ENCODE results near the gene TSPAN5.

DNA sequence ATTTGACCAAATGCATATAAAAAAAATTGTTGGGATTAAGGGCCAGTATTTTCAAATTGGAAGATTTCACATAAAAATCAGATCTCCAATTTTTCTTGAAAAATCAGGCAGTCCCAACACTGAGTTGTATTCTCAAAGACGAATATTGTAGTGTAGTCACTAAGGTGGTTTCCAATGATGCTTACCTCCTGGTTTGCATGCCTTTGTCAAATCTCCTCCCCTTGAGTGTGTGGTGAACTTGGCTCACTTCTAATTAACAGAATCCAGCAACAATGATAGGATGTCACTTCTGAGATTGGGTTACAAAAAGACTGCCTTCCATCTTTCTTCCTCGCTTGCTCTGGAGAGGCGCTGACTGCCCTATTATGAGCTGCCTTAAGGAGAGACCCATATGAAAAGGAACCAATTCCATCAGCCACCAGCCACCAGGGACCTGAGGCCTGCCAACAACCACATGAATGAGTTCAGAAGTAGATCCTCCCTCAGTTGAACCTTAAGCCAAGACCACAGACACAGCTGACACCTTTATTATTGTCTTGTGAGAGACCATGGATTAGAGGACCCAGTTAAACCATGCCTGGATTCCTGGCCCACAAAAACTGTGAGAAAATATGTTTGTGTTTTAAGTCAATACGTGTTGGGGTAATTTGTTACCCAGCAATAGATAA lies 31.2 kb upstream of the TSPAN5 start:
- TF ChIP-seq, protein P1, sequence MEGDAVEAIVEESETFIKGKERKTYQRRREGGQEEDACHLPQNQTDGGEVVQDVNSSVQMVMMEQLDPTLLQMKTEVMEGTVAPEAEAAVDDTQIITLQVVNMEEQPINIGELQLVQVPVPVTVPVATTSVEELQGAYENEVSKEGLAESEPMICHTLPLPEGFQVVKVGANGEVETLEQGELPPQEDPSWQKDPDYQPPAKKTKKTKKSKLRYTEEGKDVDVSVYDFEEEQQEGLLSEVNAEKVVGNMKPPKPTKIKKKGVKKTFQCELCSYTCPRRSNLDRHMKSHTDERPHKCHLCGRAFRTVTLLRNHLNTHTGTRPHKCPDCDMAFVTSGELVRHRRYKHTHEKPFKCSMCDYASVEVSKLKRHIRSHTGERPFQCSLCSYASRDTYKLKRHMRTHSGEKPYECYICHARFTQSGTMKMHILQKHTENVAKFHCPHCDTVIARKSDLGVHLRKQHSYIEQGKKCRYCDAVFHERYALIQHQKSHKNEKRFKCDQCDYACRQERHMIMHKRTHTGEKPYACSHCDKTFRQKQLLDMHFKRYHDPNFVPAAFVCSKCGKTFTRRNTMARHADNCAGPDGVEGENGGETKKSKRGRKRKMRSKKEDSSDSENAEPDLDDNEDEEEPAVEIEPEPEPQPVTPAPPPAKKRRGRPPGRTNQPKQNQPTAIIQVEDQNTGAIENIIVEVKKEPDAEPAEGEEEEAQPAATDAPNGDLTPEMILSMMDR (tag by site-specific recombination; IDR thresholded peaks at IDR 0.05): no peak
- TF ChIP-seq MYNN (tag by site-specific recombination; IDR thresholded peaks at IDR 0.05; ENCODE audit: borderline replicate concordance) (no peak), ELK4 (IDR thresholded peaks at IDR 0.05; ENCODE audit: borderline replicate concordance, low read depth, low read length) (no peak), ZNF639 (tag by site-specific recombination; IDR thresholded peaks at IDR 0.05) (no peak), ZNF121 (tag by site-specific recombination; IDR thresholded peaks at IDR 0.05) (no peak), ZSCAN4 (tag by site-specific recombination; IDR thresholded peaks at IDR 0.05) (no peak), ZNF660 (tag by site-specific recombination; IDR thresholded peaks at IDR 0.05) (no peak), ZNF239 (tag by site-specific recombination; IDR thresholded peaks at IDR 0.05) (no peak), ZNF664 (tag by site-specific recombination; IDR thresholded peaks at IDR 0.05) (no peak)
- TF ChIP-seq, protein P2, sequence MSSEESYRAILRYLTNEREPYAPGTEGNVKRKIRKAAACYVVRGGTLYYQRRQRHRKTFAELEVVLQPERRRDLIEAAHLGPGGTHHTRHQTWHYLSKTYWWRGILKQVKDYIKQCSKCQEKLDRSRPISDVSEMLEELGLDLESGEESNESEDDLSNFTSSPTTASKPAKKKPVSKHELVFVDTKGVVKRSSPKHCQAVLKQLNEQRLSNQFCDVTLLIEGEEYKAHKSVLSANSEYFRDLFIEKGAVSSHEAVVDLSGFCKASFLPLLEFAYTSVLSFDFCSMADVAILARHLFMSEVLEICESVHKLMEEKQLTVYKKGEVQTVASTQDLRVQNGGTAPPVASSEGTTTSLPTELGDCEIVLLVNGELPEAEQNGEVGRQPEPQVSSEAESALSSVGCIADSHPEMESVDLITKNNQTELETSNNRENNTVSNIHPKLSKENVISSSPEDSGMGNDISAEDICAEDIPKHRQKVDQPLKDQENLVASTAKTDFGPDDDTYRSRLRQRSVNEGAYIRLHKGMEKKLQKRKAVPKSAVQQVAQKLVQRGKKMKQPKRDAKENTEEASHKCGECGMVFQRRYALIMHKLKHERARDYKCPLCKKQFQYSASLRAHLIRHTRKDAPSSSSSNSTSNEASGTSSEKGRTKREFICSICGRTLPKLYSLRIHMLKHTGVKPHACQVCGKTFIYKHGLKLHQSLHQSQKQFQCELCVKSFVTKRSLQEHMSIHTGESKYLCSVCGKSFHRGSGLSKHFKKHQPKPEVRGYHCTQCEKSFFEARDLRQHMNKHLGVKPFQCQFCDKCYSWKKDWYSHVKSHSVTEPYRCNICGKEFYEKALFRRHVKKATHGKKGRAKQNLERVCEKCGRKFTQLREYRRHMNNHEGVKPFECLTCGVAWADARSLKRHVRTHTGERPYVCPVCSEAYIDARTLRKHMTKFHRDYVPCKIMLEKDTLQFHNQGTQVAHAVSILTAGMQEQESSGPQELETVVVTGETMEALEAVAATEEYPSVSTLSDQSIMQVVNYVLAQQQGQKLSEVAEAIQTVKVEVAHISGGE (tag by site-specific recombination; conservative IDR thresholded peaks at IDR 0.05; ENCODE audit: low read depth): no peak
- TF ChIP-seq, protein P3, sequence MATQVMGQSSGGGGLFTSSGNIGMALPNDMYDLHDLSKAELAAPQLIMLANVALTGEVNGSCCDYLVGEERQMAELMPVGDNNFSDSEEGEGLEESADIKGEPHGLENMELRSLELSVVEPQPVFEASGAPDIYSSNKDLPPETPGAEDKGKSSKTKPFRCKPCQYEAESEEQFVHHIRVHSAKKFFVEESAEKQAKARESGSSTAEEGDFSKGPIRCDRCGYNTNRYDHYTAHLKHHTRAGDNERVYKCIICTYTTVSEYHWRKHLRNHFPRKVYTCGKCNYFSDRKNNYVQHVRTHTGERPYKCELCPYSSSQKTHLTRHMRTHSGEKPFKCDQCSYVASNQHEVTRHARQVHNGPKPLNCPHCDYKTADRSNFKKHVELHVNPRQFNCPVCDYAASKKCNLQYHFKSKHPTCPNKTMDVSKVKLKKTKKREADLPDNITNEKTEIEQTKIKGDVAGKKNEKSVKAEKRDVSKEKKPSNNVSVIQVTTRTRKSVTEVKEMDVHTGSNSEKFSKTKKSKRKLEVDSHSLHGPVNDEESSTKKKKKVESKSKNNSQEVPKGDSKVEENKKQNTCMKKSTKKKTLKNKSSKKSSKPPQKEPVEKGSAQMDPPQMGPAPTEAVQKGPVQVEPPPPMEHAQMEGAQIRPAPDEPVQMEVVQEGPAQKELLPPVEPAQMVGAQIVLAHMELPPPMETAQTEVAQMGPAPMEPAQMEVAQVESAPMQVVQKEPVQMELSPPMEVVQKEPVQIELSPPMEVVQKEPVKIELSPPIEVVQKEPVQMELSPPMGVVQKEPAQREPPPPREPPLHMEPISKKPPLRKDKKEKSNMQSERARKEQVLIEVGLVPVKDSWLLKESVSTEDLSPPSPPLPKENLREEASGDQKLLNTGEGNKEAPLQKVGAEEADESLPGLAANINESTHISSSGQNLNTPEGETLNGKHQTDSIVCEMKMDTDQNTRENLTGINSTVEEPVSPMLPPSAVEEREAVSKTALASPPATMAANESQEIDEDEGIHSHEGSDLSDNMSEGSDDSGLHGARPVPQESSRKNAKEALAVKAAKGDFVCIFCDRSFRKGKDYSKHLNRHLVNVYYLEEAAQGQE (tag by site-specific recombination; IDR thresholded peaks at IDR 0.05): no peak

Data from HEK293 (cell line).